WTC11 (cell line): ENCODE measurements around the gene UGT1A9. TPM values are rescaled to one million over a fixed set of nuclear protein-coding genes. Genes with fewer than 3 reads are reported as not detected.

Experiments
- ATAC-seq: fragments of 200-7000 bp; cut with Tn5 transposase; 2 replicates; pipeline ENCODE4 v1.10.0; 2021; ENCODE audit warnings: mild to moderate bottlenecking, moderate library complexity
- CTCF ChIA-PET: fragments of 300-600 bp; sonication (Branson Sonifier 250); formaldehyde crosslinking; loops from one replicate; lab custom pipeline; 2021; ENCODE audit warnings: antibody characterized with exemption; lab: Charles Lee
- POLR2A ChIA-PET: fragments of 350-600 bp; sonication (Branson Sonifier 250); formaldehyde crosslinking; loops from one replicate; lab custom pipeline; 2021; ENCODE audit warnings: antibody characterized with exemption; lab: Charles Lee
- DNase-seq: peaks from one replicate; pipeline ENCODE4 v3.0.0; 2021; ENCODE audit warnings: low spot score
- H3K27ac Mint-ChIP-seq: 2 replicates; pipeline ENCODE4 v1.8.0; 2021; ENCODE audit warnings: mixed read lengths
- H3K27me3 Mint-ChIP-seq: 2 replicates; pipeline ENCODE4 v1.8.0; 2021; ENCODE audit warnings: low read depth, mild to moderate bottlenecking, moderate library complexity, mixed read lengths
- H3K36me3 Mint-ChIP-seq: 2 replicates; pipeline ENCODE4 v1.8.0; 2021; ENCODE audit warnings: mixed read lengths
- H3K4me1 Mint-ChIP-seq: 2 replicates; pipeline ENCODE4 v1.8.0; 2022; ENCODE audit warnings: mixed read lengths
- H3K4me3 Mint-ChIP-seq: 2 replicates; pipeline ENCODE4 v1.8.0; 2021; ENCODE audit warnings: mild to moderate bottlenecking, moderate library complexity, mixed read lengths
- H3K9me3 Mint-ChIP-seq: 2 replicates; pipeline ENCODE4 v1.8.0; 2021; ENCODE audit warnings: mixed read lengths
- ATF1 ChIP-seq: sonication (generic); formaldehyde crosslinking; IDR thresholded peaks from 2 replicates; pipeline ENCODE4 v1.8.1; 2023; ENCODE audit warnings: mild to moderate bottlenecking, moderate library complexity, missing genetic modification reagents
- CREB1 ChIP-seq: sonication (generic); formaldehyde crosslinking; IDR thresholded peaks from 2 replicates; pipeline ENCODE4 v1.8.0; 2023; ENCODE audit warnings: mild to moderate bottlenecking, missing genetic modification reagents
- ELF4 ChIP-seq: sonication (generic); formaldehyde crosslinking; IDR thresholded peaks from 2 replicates; pipeline ENCODE4 v1.8.1; 2022; ENCODE audit warnings: low read depth, mild to moderate bottlenecking, moderate library complexity, missing genetic modification reagents
- EMX1 ChIP-seq: fragments of 250-450 bp; sonication (Bioruptor Pico); IDR thresholded peaks from 2 replicates; pipeline ENCODE4 v1.8.0; 2021; ENCODE audit warnings: mild to moderate bottlenecking
- FOXP1 ChIP-seq: sonication (generic); formaldehyde crosslinking; IDR thresholded peaks from 2 replicates; pipeline ENCODE4 v1.8.0; 2022; ENCODE audit warnings: missing genetic modification reagents, mild to moderate bottlenecking, moderate library complexity, borderline replicate concordance
- GTF2I ChIP-seq: fragments of 250-450 bp; sonication (Bioruptor Pico); conservative IDR thresholded peaks from 2 replicates; pipeline ENCODE4 v1.4.0; 2021; ENCODE audit warnings: mild to moderate bottlenecking
- JUN ChIP-seq: sonication (generic); formaldehyde crosslinking; IDR thresholded peaks from 2 replicates; pipeline ENCODE4 v1.8.0; 2023; ENCODE audit warnings: mild to moderate bottlenecking, missing genetic modification reagents
- KAT7 ChIP-seq: sonication (generic); formaldehyde crosslinking; IDR thresholded peaks from 2 replicates; pipeline ENCODE4 v1.8.1; 2023; ENCODE audit warnings: missing genetic modification reagents, mild to moderate bottlenecking, borderline replicate concordance
- MXD4 ChIP-seq: fragments of 250-450 bp; sonication (Bioruptor Pico); IDR thresholded peaks from 2 replicates; pipeline ENCODE4 v1.8.0; 2021; ENCODE audit warnings: mild to moderate bottlenecking, moderate library complexity, borderline replicate concordance
- NFE2L1 ChIP-seq: sonication (generic); formaldehyde crosslinking; IDR thresholded peaks from 2 replicates; pipeline ENCODE4 v1.8.1; 2023; ENCODE audit warnings: missing genetic modification reagents
- RELA ChIP-seq: sonication (generic); formaldehyde crosslinking; IDR thresholded peaks from 2 replicates; pipeline ENCODE4 v1.8.1; 2022; ENCODE audit warnings: missing genetic modification reagents, mild to moderate bottlenecking, borderline replicate concordance
- SOX15 ChIP-seq: fragments of 250-450 bp; sonication (Bioruptor Pico); IDR thresholded peaks from 2 replicates; pipeline ENCODE4 v1.9.0; 2021; ENCODE audit warnings: mild to moderate bottlenecking
- SP1 ChIP-seq: sonication (generic); formaldehyde crosslinking; conservative IDR thresholded peaks from 2 replicates; pipeline ENCODE4 v1.8.1; 2022; ENCODE audit warnings: missing genetic modification reagents
- TEAD1 ChIP-seq: sonication (generic); formaldehyde crosslinking; IDR thresholded peaks from 2 replicates; pipeline ENCODE4 v1.8.0; 2022; ENCODE audit warnings: mild to moderate bottlenecking, missing genetic modification reagents
- ZBTB21 ChIP-seq: sonication (generic); formaldehyde crosslinking; IDR thresholded peaks from 2 replicates; pipeline ENCODE4 v1.8.1; 2023; ENCODE audit warnings: mild to moderate bottlenecking, missing genetic modification reagents, borderline replicate concordance
- ZNF416 ChIP-seq: fragments of 250-450 bp; sonication (Bioruptor Pico); IDR thresholded peaks from 2 replicates; pipeline ENCODE4 v1.9.0; 2021; ENCODE audit warnings: mild to moderate bottlenecking, inconsistent platforms
- total RNA-seq: library from RNA; stranded (reverse); gene quantifications from 3 replicates; pipeline ENCODE4 v1.2.3, GENCODE V29; 2021
- TF ChIP-seq, protein P1 (sequence below): sonication (generic); formaldehyde crosslinking; IDR thresholded peaks from 2 replicates; pipeline ENCODE4 v1.8.1; 2023; ENCODE audit warnings: mild to moderate bottlenecking, missing genetic modification reagents, moderate library complexity
- TF ChIP-seq, protein P2 (sequence below): fragments of 250-450 bp; sonication (Bioruptor Pico); IDR thresholded peaks from 2 replicates; pipeline ENCODE4 v2.1.2; 2022; ENCODE audit warnings: mild to moderate bottlenecking, moderate library complexity
- TF ChIP-seq, protein P3 (sequence below): sonication (generic); formaldehyde crosslinking; IDR thresholded peaks from 2 replicates; pipeline ENCODE4 v1.8.1; 2022; ENCODE audit warnings: mild to moderate bottlenecking, moderate library complexity, missing genetic modification reagents
- TF ChIP-seq, protein P4 (sequence below): sonication (generic); formaldehyde crosslinking; conservative IDR thresholded peaks from 2 replicates; pipeline ENCODE4 v1.8.1; 2022; ENCODE audit warnings: mild to moderate bottlenecking, missing genetic modification reagents
- TF ChIP-seq, protein P5 (sequence below): sonication (generic); formaldehyde crosslinking; IDR thresholded peaks from 2 replicates; pipeline ENCODE4 v1.8.1; 2023; ENCODE audit warnings: mild to moderate bottlenecking, missing genetic modification reagents
- TF ChIP-seq, protein P6 (sequence below): fragments of 200-600 bp; IDR thresholded peaks from 2 replicates; pipeline ENCODE4 v1.8.0; 2022; ENCODE audit warnings: antibody characterized with exemption
- TF ChIP-seq, protein P7 (sequence below): fragments of 250-450 bp; sonication (Bioruptor Pico); IDR thresholded peaks from 2 replicates; pipeline ENCODE4 v1.9.0; 2021; ENCODE audit warnings: moderate library complexity, mild to moderate bottlenecking, inconsistent platforms, borderline replicate concordance
- TF ChIP-seq, protein P8 (sequence below): sonication (generic); formaldehyde crosslinking; IDR thresholded peaks from 2 replicates; pipeline ENCODE4 v1.8.1; 2023; ENCODE audit warnings: mild to moderate bottlenecking, missing genetic modification reagents, borderline replicate concordance

UGT1A9 gene
- total RNA-seq, 1 experiment from 2014 or later, result not detected

DNA sequence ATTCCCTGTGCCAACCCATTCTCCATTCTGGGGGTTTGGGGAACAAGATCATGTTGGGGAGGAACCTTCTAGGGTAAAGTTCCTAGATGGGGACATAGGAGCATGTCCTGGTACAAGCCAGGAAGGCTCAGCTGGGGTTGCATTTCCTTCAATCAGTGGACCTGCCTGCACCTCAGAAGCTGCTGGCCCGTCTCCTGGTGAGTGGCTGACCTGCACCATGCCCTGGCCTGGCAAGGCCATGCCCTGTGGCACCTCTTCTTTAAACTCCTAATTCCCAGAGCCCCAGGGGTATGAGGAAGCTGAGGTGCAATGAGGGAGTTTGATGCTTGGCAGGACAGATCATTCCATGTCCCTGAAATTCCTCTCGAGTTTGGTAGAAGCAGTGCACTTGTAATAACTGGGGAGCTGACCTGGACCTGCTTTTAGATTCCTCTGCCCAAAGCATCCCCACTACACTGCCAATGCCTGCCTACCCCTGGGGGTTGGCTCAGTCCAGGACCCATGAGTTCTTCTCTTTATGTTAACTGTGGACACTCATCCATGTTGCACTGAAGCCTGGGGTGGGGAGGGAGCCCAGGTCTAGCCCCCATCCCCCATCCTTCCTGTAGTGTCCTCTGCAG, 131.7 kb downstream of the UGT1A9 start:
- ATAC-seq, result no peak
- Mint-ChIP-seq H3K4me1 (no peaks in the 10 kb centered on the region), H3K27ac (no peak overlapping the region), H3K27me3 (no peaks in the 10 kb centered on the region; the same call in 1 of the 2 replicates), H3K36me3 (no peaks in the 10 kb centered on the region), H3K9me3 (peaks cover 13% of the 10 kb centered on the region), H3K4me3 (no peak overlapping the region)
- POLR2A ChIA-PET, result interaction anchor here (0.7 kb wide), 1 partner anchor 230 kb away, joined by 3 read pairs; no protein-coding TSS in a partner anchor
- TF ChIP-seq SOX15 (CRISPR knock-in tag) (no peak), MXD4 (CRISPR knock-in tag) (no peak), NFE2L1 (CRISPR knock-in tag) (no peak), JUN (no peak), ZNF416 (CRISPR knock-in tag) (no peak), ELF4 (CRISPR knock-in tag) (no peak), TEAD1 (no peak), KAT7 (CRISPR knock-in tag) (no peak), EMX1 (CRISPR knock-in tag) (no peak), GTF2I (CRISPR knock-in tag) (no peak)
- TF ChIP-seq, protein P1, sequence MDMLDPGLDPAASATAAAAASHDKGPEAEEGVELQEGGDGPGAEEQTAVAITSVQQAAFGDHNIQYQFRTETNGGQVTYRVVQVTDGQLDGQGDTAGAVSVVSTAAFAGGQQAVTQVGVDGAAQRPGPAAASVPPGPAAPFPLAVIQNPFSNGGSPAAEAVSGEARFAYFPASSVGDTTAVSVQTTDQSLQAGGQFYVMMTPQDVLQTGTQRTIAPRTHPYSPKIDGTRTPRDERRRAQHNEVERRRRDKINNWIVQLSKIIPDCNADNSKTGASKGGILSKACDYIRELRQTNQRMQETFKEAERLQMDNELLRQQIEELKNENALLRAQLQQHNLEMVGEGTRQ (CRISPR knock-in tag), result no peak
- TF ChIP-seq, protein P2, sequence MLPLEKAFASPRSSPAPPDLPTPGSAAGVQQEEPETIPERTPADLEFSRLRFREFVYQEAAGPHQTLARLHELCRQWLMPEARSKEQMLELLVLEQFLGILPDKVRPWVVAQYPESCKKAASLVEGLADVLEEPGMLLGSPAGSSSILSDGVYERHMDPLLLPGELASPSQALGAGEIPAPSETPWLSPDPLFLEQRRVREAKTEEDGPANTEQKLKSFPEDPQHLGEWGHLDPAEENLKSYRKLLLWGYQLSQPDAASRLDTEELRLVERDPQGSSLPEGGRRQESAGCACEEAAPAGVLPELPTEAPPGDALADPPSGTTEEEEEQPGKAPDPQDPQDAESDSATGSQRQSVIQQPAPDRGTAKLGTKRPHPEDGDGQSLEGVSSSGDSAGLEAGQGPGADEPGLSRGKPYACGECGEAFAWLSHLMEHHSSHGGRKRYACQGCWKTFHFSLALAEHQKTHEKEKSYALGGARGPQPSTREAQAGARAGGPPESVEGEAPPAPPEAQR (CRISPR knock-in tag), result no peak
- TF ChIP-seq, protein P3, sequence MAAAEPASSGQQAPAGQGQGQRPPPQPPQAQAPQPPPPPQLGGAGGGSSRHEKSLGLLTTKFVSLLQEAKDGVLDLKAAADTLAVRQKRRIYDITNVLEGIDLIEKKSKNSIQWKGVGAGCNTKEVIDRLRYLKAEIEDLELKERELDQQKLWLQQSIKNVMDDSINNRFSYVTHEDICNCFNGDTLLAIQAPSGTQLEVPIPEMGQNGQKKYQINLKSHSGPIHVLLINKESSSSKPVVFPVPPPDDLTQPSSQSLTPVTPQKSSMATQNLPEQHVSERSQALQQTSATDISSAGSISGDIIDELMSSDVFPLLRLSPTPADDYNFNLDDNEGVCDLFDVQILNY (CRISPR knock-in tag), result no peak
- TF ChIP-seq, protein P4, sequence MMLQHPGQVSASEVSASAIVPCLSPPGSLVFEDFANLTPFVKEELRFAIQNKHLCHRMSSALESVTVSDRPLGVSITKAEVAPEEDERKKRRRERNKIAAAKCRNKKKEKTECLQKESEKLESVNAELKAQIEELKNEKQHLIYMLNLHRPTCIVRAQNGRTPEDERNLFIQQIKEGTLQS, result no peak
- TF ChIP-seq, protein P5, sequence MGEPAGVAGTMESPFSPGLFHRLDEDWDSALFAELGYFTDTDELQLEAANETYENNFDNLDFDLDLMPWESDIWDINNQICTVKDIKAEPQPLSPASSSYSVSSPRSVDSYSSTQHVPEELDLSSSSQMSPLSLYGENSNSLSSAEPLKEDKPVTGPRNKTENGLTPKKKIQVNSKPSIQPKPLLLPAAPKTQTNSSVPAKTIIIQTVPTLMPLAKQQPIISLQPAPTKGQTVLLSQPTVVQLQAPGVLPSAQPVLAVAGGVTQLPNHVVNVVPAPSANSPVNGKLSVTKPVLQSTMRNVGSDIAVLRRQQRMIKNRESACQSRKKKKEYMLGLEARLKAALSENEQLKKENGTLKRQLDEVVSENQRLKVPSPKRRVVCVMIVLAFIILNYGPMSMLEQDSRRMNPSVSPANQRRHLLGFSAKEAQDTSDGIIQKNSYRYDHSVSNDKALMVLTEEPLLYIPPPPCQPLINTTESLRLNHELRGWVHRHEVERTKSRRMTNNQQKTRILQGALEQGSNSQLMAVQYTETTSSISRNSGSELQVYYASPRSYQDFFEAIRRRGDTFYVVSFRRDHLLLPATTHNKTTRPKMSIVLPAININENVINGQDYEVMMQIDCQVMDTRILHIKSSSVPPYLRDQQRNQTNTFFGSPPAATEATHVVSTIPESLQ, result no peak
- DNase-seq, result no peak
- CTCF ChIA-PET, result no interaction called here

DNA sequence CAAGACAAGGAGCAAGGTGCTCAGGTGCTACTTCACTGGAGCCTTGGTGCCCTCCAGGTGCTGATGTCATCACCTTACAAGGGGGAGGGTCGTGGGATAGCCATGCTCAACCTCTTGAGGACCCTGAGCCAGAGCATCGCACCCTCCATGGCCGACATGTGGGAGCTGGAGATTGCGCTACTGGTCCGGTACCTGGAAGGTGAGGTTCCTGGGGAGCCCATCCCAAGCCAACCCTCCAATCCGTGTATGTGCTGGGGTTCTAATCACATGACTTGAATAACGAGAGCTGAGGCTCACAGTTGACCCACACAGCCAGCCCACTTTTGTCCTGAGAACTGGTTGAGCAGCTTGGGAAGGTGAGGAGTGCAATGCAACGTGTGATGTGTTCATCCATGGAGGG, 132.3 kb downstream of the UGT1A9 start:
- H3K4me1 Mint-ChIP-seq, result no peaks in the 10 kb centered on the region
- ATAC-seq (no peak), DNase-seq (no peak)
- POLR2A ChIA-PET, result interaction anchor here (0.7 kb wide), 1 partner anchor 230 kb away, joined by 3 read pairs; no protein-coding TSS in a partner anchor
- CTCF ChIA-PET, result no interaction called here
- H3K36me3 Mint-ChIP-seq, result no peaks in the 10 kb centered on the region
- no peaks in the 10 kb centered on the region; the same call in 1 of the 2 replicates for H3K27me3 Mint-ChIP-seq
- no peak overlapping the region for H3K4me3 Mint-ChIP-seq
- H3K27ac Mint-ChIP-seq, result no peak overlapping the region
- peaks cover 13% of the 10 kb centered on the region for H3K9me3 Mint-ChIP-seq
- TF ChIP-seq, protein P6, sequence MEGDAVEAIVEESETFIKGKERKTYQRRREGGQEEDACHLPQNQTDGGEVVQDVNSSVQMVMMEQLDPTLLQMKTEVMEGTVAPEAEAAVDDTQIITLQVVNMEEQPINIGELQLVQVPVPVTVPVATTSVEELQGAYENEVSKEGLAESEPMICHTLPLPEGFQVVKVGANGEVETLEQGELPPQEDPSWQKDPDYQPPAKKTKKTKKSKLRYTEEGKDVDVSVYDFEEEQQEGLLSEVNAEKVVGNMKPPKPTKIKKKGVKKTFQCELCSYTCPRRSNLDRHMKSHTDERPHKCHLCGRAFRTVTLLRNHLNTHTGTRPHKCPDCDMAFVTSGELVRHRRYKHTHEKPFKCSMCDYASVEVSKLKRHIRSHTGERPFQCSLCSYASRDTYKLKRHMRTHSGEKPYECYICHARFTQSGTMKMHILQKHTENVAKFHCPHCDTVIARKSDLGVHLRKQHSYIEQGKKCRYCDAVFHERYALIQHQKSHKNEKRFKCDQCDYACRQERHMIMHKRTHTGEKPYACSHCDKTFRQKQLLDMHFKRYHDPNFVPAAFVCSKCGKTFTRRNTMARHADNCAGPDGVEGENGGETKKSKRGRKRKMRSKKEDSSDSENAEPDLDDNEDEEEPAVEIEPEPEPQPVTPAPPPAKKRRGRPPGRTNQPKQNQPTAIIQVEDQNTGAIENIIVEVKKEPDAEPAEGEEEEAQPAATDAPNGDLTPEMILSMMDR, result no peak
- TF ChIP-seq, protein P7, sequence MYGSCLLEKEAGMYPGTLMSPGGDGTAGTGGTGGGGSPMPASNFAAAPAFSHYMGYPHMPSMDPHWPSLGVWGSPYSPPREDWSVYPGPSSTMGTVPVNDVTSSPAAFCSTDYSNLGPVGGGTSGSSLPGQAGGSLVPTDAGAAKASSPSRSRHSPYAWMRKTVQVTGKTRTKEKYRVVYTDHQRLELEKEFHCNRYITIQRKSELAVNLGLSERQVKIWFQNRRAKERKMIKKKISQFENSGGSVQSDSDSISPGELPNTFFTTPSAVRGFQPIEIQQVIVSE (CRISPR knock-in tag), result no peak
- TF ChIP-seq, protein P4, result no peak
- TF ChIP-seq SP1 (CRISPR knock-in tag), result no peak
- no peak for TF ChIP-seq RELA (CRISPR knock-in tag)
- no peak for TF ChIP-seq ZBTB21 (CRISPR knock-in tag)
- TF ChIP-seq FOXP1 (CRISPR knock-in tag), result no peak
- TF ChIP-seq CREB1, result no peak
- TF ChIP-seq, protein P8, sequence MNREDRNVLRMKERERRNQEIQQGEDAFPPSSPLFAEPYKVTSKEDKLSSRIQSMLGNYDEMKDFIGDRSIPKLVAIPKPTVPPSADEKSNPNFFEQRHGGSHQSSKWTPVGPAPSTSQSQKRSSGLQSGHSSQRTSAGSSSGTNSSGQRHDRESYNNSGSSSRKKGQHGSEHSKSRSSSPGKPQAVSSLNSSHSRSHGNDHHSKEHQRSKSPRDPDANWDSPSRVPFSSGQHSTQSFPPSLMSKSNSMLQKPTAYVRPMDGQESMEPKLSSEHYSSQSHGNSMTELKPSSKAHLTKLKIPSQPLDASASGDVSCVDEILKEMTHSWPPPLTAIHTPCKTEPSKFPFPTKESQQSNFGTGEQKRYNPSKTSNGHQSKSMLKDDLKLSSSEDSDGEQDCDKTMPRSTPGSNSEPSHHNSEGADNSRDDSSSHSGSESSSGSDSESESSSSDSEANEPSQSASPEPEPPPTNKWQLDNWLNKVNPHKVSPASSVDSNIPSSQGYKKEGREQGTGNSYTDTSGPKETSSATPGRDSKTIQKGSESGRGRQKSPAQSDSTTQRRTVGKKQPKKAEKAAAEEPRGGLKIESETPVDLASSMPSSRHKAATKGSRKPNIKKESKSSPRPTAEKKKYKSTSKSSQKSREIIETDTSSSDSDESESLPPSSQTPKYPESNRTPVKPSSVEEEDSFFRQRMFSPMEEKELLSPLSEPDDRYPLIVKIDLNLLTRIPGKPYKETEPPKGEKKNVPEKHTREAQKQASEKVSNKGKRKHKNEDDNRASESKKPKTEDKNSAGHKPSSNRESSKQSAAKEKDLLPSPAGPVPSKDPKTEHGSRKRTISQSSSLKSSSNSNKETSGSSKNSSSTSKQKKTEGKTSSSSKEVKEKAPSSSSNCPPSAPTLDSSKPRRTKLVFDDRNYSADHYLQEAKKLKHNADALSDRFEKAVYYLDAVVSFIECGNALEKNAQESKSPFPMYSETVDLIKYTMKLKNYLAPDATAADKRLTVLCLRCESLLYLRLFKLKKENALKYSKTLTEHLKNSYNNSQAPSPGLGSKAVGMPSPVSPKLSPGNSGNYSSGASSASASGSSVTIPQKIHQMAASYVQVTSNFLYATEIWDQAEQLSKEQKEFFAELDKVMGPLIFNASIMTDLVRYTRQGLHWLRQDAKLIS (CRISPR knock-in tag), result no peak
- TF ChIP-seq ATF1 (CRISPR knock-in tag), result no peak
